PFSK-1 (cell line): Measurements from ENCODE around the gene ZNF787.

Experiments
- FOXP2 ChIP-seq: optimal IDR thresholded peaks from 2 replicates; pipeline ENCODE3; 2011; ENCODE audit warnings: borderline replicate concordance, control low read depth, inconsistent platforms; ENCODE audit not compliant: insufficient read depth; ENCODE audit errors: extremely low read length, extremely low read depth
- POLR2AphosphoS5 ChIP-seq: IDR thresholded peaks from 2 replicates; pipeline ENCODE4 v1.6.1; 2012; ENCODE audit warnings: low read depth, mild to moderate bottlenecking, control low read depth, low read length, moderate library complexity
- SIN3A ChIP-seq: IDR thresholded peaks from 2 replicates; pipeline ENCODE4 v1.6.1; 2012; ENCODE audit warnings: mild to moderate bottlenecking, low read length, moderate library complexity, borderline replicate concordance; ENCODE audit not compliant: insufficient read depth
- TAF1 ChIP-seq: IDR thresholded peaks from 2 replicates; pipeline ENCODE4 v1.6.1; 2012; ENCODE audit warnings: low read length, control low read depth, borderline replicate concordance; ENCODE audit not compliant: insufficient read depth
- TF ChIP-seq, protein P1 (sequence below), 2 experiments: IDR thresholded peaks; 2 replicates each; pipeline versions ENCODE4 v1.6.1 to v1.8.0; 2011 to 2012; ENCODE audit warnings: low read depth in 2 of 2, low read length in 2 of 2, control low read depth in 1 of 2, inconsistent platforms in 1 of 2, mild to moderate bottlenecking in 1 of 2, moderate library complexity in 1 of 2; ENCODE audit not compliant: insufficient read depth in 1 of 2

Gene ZNF787

GRCh38 chr19:56103027-56103614, 18.0 kb downstream of the ZNF787 start:
- TF ChIP-seq SIN3A (no peak), TAF1 (no peak), FOXP2 (no peak), POLR2AphosphoS5 (no peak)
- TF ChIP-seq, protein P1, sequence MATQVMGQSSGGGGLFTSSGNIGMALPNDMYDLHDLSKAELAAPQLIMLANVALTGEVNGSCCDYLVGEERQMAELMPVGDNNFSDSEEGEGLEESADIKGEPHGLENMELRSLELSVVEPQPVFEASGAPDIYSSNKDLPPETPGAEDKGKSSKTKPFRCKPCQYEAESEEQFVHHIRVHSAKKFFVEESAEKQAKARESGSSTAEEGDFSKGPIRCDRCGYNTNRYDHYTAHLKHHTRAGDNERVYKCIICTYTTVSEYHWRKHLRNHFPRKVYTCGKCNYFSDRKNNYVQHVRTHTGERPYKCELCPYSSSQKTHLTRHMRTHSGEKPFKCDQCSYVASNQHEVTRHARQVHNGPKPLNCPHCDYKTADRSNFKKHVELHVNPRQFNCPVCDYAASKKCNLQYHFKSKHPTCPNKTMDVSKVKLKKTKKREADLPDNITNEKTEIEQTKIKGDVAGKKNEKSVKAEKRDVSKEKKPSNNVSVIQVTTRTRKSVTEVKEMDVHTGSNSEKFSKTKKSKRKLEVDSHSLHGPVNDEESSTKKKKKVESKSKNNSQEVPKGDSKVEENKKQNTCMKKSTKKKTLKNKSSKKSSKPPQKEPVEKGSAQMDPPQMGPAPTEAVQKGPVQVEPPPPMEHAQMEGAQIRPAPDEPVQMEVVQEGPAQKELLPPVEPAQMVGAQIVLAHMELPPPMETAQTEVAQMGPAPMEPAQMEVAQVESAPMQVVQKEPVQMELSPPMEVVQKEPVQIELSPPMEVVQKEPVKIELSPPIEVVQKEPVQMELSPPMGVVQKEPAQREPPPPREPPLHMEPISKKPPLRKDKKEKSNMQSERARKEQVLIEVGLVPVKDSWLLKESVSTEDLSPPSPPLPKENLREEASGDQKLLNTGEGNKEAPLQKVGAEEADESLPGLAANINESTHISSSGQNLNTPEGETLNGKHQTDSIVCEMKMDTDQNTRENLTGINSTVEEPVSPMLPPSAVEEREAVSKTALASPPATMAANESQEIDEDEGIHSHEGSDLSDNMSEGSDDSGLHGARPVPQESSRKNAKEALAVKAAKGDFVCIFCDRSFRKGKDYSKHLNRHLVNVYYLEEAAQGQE (IDR thresholded peaks at IDR 0.05; ENCODE audit: insufficient read depth in 1 of 2, low read depth in 2 of 2, low read length in 2 of 2): no peak

DNA sequence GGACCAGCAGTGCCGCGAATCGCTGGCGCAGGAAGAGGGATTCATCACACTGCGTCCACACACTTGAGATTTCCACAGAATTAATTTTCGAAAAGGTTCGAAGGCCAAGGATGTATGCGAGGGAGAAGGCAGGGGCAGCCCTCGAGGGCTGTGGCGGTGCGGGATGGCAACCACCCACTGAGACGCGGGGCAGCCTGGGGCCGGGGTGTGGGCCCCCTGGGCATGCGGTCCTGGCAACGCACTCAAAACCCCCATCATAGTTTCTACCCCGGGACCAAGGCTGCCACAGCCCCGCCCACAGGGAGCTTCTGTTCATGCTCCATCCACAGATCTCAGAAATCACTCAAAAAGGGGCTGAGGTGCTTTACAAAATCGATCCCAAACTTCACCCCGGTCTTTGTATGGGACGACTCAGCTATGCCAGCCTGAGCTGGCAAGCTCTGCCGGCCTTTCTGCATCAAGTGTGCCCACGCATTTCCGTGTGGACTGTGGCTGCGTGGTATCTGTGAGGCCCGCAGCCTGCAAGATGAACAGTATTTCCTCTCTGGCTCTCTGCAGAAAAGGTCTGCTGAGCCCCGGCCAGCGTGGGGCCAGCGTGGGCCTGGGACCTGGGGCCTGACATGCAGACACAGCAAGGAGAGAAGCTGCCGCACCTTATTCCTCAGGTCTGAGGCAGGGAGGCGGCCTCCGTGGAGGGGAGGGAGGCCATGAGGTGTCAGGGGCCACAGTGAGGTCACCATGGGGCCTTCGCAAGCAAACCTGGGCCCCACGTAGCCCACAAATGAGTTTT, 19.2 kb downstream of the ZNF787 start:
- TF ChIP-seq, protein P1 (IDR thresholded peaks at IDR 0.05; ENCODE audit: insufficient read depth in 1 of 2, low read depth in 2 of 2, low read length in 2 of 2): no peak
- no peak for TF ChIP-seq SIN3A
- TF ChIP-seq FOXP2: no peak
- TF ChIP-seq POLR2AphosphoS5: no peak
- no peak for TF ChIP-seq TAF1

GRCh38 chr19:56101095-56101494, 20.0 kb downstream of the ZNF787 start:
- TF ChIP-seq FOXP2: no peak

DNA sequence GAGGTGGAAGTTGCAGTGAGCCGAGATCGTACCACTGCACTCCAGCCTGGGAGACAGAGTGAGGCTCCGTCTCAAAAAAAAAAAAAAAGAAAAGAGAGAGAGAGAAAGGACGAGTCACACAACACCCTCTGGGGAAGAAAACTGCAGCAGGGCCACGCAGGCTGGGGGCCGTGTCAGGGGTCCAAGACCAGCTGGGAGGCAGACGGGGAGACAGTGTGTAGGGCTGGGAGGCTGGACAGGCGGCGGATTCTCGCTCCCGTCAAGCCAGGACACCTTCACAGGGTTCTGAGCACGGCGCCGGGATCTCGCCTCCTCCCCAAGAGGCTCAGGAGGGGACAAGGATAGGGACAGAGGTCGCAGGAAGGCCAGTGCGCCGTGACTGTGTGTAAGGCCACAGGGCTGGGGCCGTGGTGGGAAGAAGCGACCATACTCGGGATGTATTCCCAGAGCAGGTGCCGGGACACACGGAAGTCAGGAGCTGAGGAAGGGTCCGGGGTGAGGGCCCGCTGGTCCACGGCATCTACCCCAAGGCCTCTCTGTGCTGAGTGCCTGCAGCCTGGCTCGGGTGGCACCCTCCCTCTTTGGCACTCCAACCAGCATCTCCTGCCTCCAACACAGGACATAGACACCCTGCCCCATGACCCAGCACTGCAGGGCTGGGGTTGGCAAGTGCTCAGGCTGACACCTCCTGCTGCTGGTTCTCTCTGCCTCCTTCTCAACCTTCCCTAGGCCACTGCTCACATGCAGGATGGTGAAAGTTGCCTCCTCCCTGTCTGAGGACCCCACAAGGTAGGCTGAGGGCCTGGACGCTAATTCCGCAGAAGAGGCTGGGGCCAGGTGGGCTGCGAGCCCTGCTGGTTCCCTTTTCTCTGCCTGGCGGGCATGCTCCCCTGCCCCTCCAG, 21.2 kb downstream of the ZNF787 start:
- no peak for TF ChIP-seq POLR2AphosphoS5
- no peak for TF ChIP-seq FOXP2
- no peak for TF ChIP-seq SIN3A
- no peak for TF ChIP-seq TAF1
- TF ChIP-seq, protein P1 (IDR thresholded peaks at IDR 0.05; ENCODE audit: insufficient read depth in 1 of 2, low read depth in 2 of 2, low read length in 2 of 2): no peak

- no peak for TF ChIP-seq POLR2AphosphoS5
- no peak for TF ChIP-seq SIN3A
- TF ChIP-seq, protein P1 (IDR thresholded peaks at IDR 0.05; ENCODE audit: insufficient read depth in 1 of 2, low read depth in 2 of 2, low read length in 2 of 2): no peak
- TF ChIP-seq FOXP2: no peak
- no peak for TF ChIP-seq TAF1
These were observed 22.1 kb downstream of the ZNF787 start for GRCh38 chr19:56098731-56099568.
